MCF 10A (cell line): ENCODE data around the gene MTG2. TPM values are rescaled to one million over a fixed set of nuclear protein-coding genes. Genes with fewer than 3 reads are reported as not detected.

ENCODE experiments used
- BruUV-seq: library from RNA; stranded (reverse); fragments of 400-500 nt; replicated peaks from 2 replicates; lab custom pipeline; 2021; lab: Mats Ljungman, UMichigan
- CTCF ChIA-PET: fragments of 300-600 bp; sonication (Branson Sonifier 250); formaldehyde crosslinking; extraction: SDS; loops from one replicate; lab custom pipeline; 2021; ENCODE audit warnings: antibody characterized with exemption, inconsistent platforms; lab: Yijun Ruan, JAX
- POLR2A ChIA-PET: fragments of 300-600, 350-650 bp; sonication (Branson Sonifier 250); formaldehyde crosslinking; extraction: SDS; loops from one replicate; lab custom pipeline; 2020; ENCODE audit warnings: antibody characterized with exemption, inconsistent platforms; lab: Yijun Ruan, JAX
- DNase-seq: peaks from one replicate; pipeline ENCODE4 v3.0.0-alpha.2; 2018; ENCODE audit not compliant: unreplicated experiment
- H3K27ac Mint-ChIP-seq: one replicate; pipeline ENCODE4 v1.8.0; 2022; ENCODE audit warnings: mild to moderate bottlenecking, low read depth, mixed read lengths; ENCODE audit not compliant: unreplicated experiment
- H3K27me3 Mint-ChIP-seq: one replicate; pipeline ENCODE4 v1.8.0; 2022; ENCODE audit warnings: mixed read lengths; ENCODE audit not compliant: insufficient read depth, unreplicated experiment
- H3K36me3 Mint-ChIP-seq: one replicate; pipeline ENCODE4 v1.8.0; 2022; ENCODE audit warnings: mild to moderate bottlenecking, moderate library complexity, mixed read lengths; ENCODE audit not compliant: insufficient read depth, unreplicated experiment
- H3K4me1 Mint-ChIP-seq: one replicate; pipeline ENCODE4 v1.8.0; 2022; ENCODE audit warnings: mixed read lengths; ENCODE audit not compliant: insufficient read depth, unreplicated experiment
- H3K4me3 Mint-ChIP-seq: one replicate; pipeline ENCODE4 v1.8.0; 2022; ENCODE audit warnings: mild to moderate bottlenecking, moderate library complexity, mixed read lengths; ENCODE audit not compliant: unreplicated experiment
- H3K9me3 Mint-ChIP-seq: one replicate; pipeline ENCODE4 v1.8.0; 2022; ENCODE audit warnings: mixed read lengths; ENCODE audit not compliant: unreplicated experiment
- CTCF ChIP-seq: fragments of 200-600 bp; IDR thresholded peaks from one replicate; pipeline ENCODE4 v1.8.0; 2022; ENCODE audit warnings: antibody characterized with exemption, mild to moderate bottlenecking; ENCODE audit not compliant: unreplicated experiment
- intact Hi-C: fragments of 100-400 bp; cut with micrococcal nuclease; formaldehyde crosslinking; loops from 2 replicates; pipeline ENCODE4 v1.14.1; 2022
- total RNA-seq: library from RNA; stranded (reverse); gene quantifications from 2 replicates; pipeline ENCODE4 v1.2.3, GENCODE V29; 2022

Gene MTG2
- total RNA-seq, 1 experiment from 2014 or later: 61.0 TPM

GRCh38 chr20:62203378-62204030 lies 20.7 kb downstream of the MTG2 start:
- TF ChIP-seq CTCF: no peak
- no TSS peak for BruUV-seq
- ChIA-PET POLR2A (no interaction called here), CTCF (no interaction called here)
- peak; percentile 17 for DNase-seq
- H3K9me3 Mint-ChIP-seq: no peaks in the 10 kb centered on the region
- H3K27me3 Mint-ChIP-seq: no peaks in the 10 kb centered on the region
- H3K4me1 Mint-ChIP-seq: no peaks in the 10 kb centered on the region
- intact Hi-C loops: no loop called here
- no peak overlapping the region for H3K4me3 Mint-ChIP-seq
- H3K27ac Mint-ChIP-seq: no peak overlapping the region
- peaks cover 40% of the 10 kb centered on the region for H3K36me3 Mint-ChIP-seq

- H3K27me3 Mint-ChIP-seq: no peaks in the 10 kb centered on the region
- TF ChIP-seq CTCF: no peak
- no peak overlapping the region for H3K27ac Mint-ChIP-seq
- H3K4me1 Mint-ChIP-seq: no peaks in the 10 kb centered on the region
- ChIA-PET POLR2A (no interaction called here), CTCF (interaction anchor here (0.7 kb wide), 1 partner anchor 26 kb away, joined by 5 read pairs; no protein-coding TSS in a partner anchor)
- DNase-seq: no peak
- BruUV-seq: no TSS peak
- no peaks in the 10 kb centered on the region for H3K9me3 Mint-ChIP-seq
- no peak overlapping the region for H3K4me3 Mint-ChIP-seq
- peaks cover 21% of the 10 kb centered on the region for H3K36me3 Mint-ChIP-seq
- intact Hi-C loops: no loop called here
These were observed 23.0 kb downstream of the MTG2 start for GRCh38 chr20:62205618-62206387.

- no peak for TF ChIP-seq CTCF
- no peak for DNase-seq
- no peak overlapping the region for H3K4me3 Mint-ChIP-seq
- H3K4me1 Mint-ChIP-seq: no peaks in the 10 kb centered on the region
- no peaks in the 10 kb centered on the region for H3K27me3 Mint-ChIP-seq
- ChIA-PET CTCF (interaction anchor here (0.9 kb wide), 1 partner anchor 28 kb away, joined by 3 read pairs; no protein-coding TSS in a partner anchor), POLR2A (no interaction called here)
- no peaks in the 10 kb centered on the region for H3K9me3 Mint-ChIP-seq
- no peak overlapping the region for H3K27ac Mint-ChIP-seq
- peaks cover 21% of the 10 kb centered on the region for H3K36me3 Mint-ChIP-seq
- intact Hi-C loops: no loop called here
- BruUV-seq: no TSS peak
These were observed 23.6 kb downstream of the MTG2 start for GRCh38 chr20:62206388-62206775.

GRCh38 chr20:62208061-62208794 lies 25.4 kb downstream of the MTG2 start:
- H3K4me3 Mint-ChIP-seq: no peak overlapping the region
- no peaks in the 10 kb centered on the region for H3K27me3 Mint-ChIP-seq
- H3K9me3 Mint-ChIP-seq: no peaks in the 10 kb centered on the region
- TF ChIP-seq CTCF: no peak
- ChIA-PET CTCF (interaction anchor here (1.0 kb wide), 1 partner anchor 15 kb away, joined by 3 read pairs; no protein-coding TSS in a partner anchor), POLR2A (no interaction called here)
- H3K27ac Mint-ChIP-seq: no peak overlapping the region
- intact Hi-C loops: no loop called here
- H3K4me1 Mint-ChIP-seq: no peaks in the 10 kb centered on the region
- peaks cover 7% of the 10 kb centered on the region for H3K36me3 Mint-ChIP-seq
- DNase-seq: no peak
- no TSS peak for BruUV-seq
